ENCODE data around the gene TRPT1. TPM values are rescaled to one million over a fixed set of nuclear protein-coding genes. Genes with fewer than 3 reads are reported as not detected.

Gene TRPT1
- total RNA-seq, 1 donor from 2014 or later = 29.4 TPM

DNA sequence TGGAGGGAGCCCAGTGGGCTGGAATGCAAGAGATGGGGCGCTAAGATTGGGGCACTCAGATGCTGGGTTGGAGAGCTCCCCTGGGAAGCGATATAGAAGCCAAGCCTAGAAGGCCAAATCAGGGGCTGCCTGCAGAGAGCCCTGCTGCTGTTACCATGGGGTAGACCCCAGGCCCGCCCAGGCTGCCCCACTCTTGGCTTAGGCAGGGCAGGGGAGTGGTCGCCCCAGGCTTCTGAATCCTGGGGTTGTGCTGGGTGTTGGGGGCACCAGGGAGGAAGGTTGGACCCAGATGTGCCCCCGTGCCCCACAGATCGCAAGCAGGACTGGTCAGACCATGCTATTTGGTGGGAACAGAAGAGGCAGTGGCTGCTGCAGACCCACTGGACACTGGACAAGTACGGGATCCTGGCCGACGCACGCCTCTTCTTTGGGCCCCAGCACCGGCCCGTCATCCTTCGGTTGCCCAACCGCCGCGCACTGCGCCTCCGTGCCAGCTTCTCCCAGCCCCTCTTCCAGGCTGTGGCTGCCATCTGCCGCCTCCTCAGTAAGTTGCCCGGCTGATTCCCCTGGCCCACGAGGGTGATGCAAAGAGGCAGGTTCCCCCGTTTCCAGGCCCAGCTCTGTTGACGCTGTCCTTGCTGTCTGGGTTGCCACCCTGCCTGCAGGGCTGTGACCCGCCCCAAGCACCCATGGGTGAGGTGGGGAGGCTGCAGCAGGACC is 15.5 kb downstream of the TRPT1 start:
- Histone ChIP-seq H3K36me3 (ENCODE audit: insufficient read depth, low read length) (peaks cover 3% of the 10 kb centered on the region), H3K4me2 (ENCODE audit: low read length) (no peak overlapping the region), H3K27ac (ENCODE audit: low read depth, low read length) (no peak overlapping the region), H3K79me2 (ENCODE audit: insufficient read depth, low read length) (no peaks in the 10 kb centered on the region), H3K4me1 (ENCODE audit: insufficient read depth, low read length) (peaks cover 18% of the 10 kb centered on the region), H4K20me1 (ENCODE audit: insufficient read depth, low read length) (no peaks in the 10 kb centered on the region), H3K27me3 (ENCODE audit: insufficient read depth, low read length) (no peaks in the 10 kb centered on the region), H3K9me3 (ENCODE audit: insufficient read depth, low read depth, low read length) (no peaks in the 10 kb centered on the region), H3K9ac (ENCODE audit: low read length) (no peak overlapping the region), H2AFZ (ENCODE audit: low read depth, low read length) (no peak overlapping the region), H3K4me3 (ENCODE audit: insufficient read depth, low read depth, low read length) (no peak overlapping the region)
- DNase-seq (ENCODE audit: low read depth) (no peak), FAIRE-seq (no peak)
- H3K4me3 Mint-ChIP-seq (ENCODE audit: unreplicated experiment) = no peak overlapping the region
- no peak for TF ChIP-seq EZH2 (IDR thresholded peaks at IDR 0.05; ENCODE audit: insufficient read depth, low read length)
- no peak for TF ChIP-seq CTCF (IDR thresholded peaks at IDR 0.05; ENCODE audit: insufficient read depth, low read depth, low read length)
- no peak overlapping the region for H3K27ac Mint-ChIP-seq (ENCODE audit: unreplicated experiment)
- H3K4me1 Mint-ChIP-seq (ENCODE audit: low read depth, unreplicated experiment) = peaks cover 10% of the 10 kb centered on the region
- H3K9me3 Mint-ChIP-seq (ENCODE audit: unreplicated experiment) = no peaks in the 10 kb centered on the region
- no peaks in the 10 kb centered on the region for H3K27me3 Mint-ChIP-seq (ENCODE audit: low read depth, unreplicated experiment)
- peaks cover 16% of the 10 kb centered on the region for H3K36me3 Mint-ChIP-seq (ENCODE audit: low read depth, unreplicated experiment)

DNA sequence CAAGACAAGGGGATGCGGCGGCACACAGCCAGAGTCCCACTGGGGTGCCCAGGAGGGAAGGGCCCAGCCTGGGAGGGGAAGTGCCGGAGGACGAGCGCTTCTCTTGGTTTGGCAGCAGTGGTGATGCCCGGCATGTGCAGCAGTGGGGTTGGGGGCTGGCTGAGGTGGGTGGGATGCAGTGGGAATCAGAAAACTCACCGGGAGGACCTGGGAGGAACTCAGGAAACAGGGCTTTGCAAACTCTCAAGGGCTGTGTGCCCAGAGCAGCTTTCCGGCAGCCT is 16.5 kb downstream of the TRPT1 start:
- Mint-ChIP-seq H3K4me1 (ENCODE audit: low read depth, unreplicated experiment) (peaks cover 12% of the 10 kb centered on the region), H3K36me3 (ENCODE audit: low read depth, unreplicated experiment) (peaks cover 18% of the 10 kb centered on the region), H3K27me3 (ENCODE audit: low read depth, unreplicated experiment) (no peaks in the 10 kb centered on the region), H3K4me3 (ENCODE audit: unreplicated experiment) (no peak overlapping the region), H3K9me3 (ENCODE audit: unreplicated experiment) (no peaks in the 10 kb centered on the region), H3K27ac (ENCODE audit: unreplicated experiment) (no peak overlapping the region)
- Histone ChIP-seq H3K4me3 (ENCODE audit: insufficient read depth, low read depth, low read length) (no peak overlapping the region), H2AFZ (ENCODE audit: low read depth, low read length) (no peak overlapping the region), H3K4me1 (ENCODE audit: insufficient read depth, low read length) (peaks cover 19% of the 10 kb centered on the region), H3K27ac (ENCODE audit: low read depth, low read length) (no peak overlapping the region), H3K9me3 (ENCODE audit: insufficient read depth, low read depth, low read length) (no peaks in the 10 kb centered on the region), H3K9ac (ENCODE audit: low read length) (no peak overlapping the region), H4K20me1 (ENCODE audit: insufficient read depth, low read length) (peaks cover 5% of the 10 kb centered on the region), H3K79me2 (ENCODE audit: insufficient read depth, low read length) (no peaks in the 10 kb centered on the region), H3K27me3 (ENCODE audit: insufficient read depth, low read length) (no peaks in the 10 kb centered on the region), H3K36me3 (ENCODE audit: insufficient read depth, low read length) (peaks cover 3% of the 10 kb centered on the region), H3K4me2 (ENCODE audit: low read length) (no peak overlapping the region)
- FAIRE-seq (no peak), DNase-seq (ENCODE audit: low read depth) (no peak)
- no peak for TF ChIP-seq EZH2 (IDR thresholded peaks at IDR 0.05; ENCODE audit: insufficient read depth, low read length)
- no peak for TF ChIP-seq CTCF (IDR thresholded peaks at IDR 0.05; ENCODE audit: insufficient read depth, low read depth, low read length)

GRCh38 chr11:64208796-64209562 is 17.0 kb downstream of the TRPT1 start:
- peaks cover 8% of the 10 kb centered on the region for H3K36me3 ChIP-seq (ENCODE audit: insufficient read depth, low read length)
- no peak for FAIRE-seq
- no peaks in the 10 kb centered on the region for H3K27me3 Mint-ChIP-seq (ENCODE audit: low read depth, unreplicated experiment)
- peaks cover 10% of the 10 kb centered on the region for H4K20me1 ChIP-seq (ENCODE audit: insufficient read depth, low read length)
- no peak for TF ChIP-seq EZH2 (IDR thresholded peaks at IDR 0.05; ENCODE audit: insufficient read depth, low read length)
- no peak for TF ChIP-seq CTCF (IDR thresholded peaks at IDR 0.05; ENCODE audit: insufficient read depth, low read depth, low read length)
- H2AFZ ChIP-seq (ENCODE audit: low read depth, low read length) = no peak overlapping the region
- H3K9ac ChIP-seq (ENCODE audit: low read length) = no peak overlapping the region
- peaks cover 15% of the 10 kb centered on the region for H3K4me1 Mint-ChIP-seq (ENCODE audit: low read depth, unreplicated experiment)
- no peak overlapping the region for H3K4me3 Mint-ChIP-seq (ENCODE audit: unreplicated experiment)
- no peaks in the 10 kb centered on the region for H3K9me3 ChIP-seq (ENCODE audit: insufficient read depth, low read depth, low read length)
- H3K36me3 Mint-ChIP-seq (ENCODE audit: low read depth, unreplicated experiment) = peaks cover 22% of the 10 kb centered on the region
- H3K79me2 ChIP-seq (ENCODE audit: insufficient read depth, low read length) = no peaks in the 10 kb centered on the region
- peak overlapping the region; percentile 63 for H3K27ac Mint-ChIP-seq (ENCODE audit: unreplicated experiment)
- peaks cover 24% of the 10 kb centered on the region for H3K4me1 ChIP-seq (ENCODE audit: insufficient read depth, low read length)
- H3K4me3 ChIP-seq (ENCODE audit: insufficient read depth, low read depth, low read length) = no peak overlapping the region
- no peak overlapping the region for H3K27ac ChIP-seq (ENCODE audit: low read depth, low read length)
- H3K9me3 Mint-ChIP-seq (ENCODE audit: unreplicated experiment) = no peaks in the 10 kb centered on the region
- no peaks in the 10 kb centered on the region for H3K27me3 ChIP-seq (ENCODE audit: insufficient read depth, low read length)
- H3K4me2 ChIP-seq (ENCODE audit: low read length) = no peak overlapping the region
- DNase-seq (ENCODE audit: low read depth) = no peak
